Measurements from ENCODE around the gene CDHR2. TPM values are rescaled to one million over a fixed set of nuclear protein-coding genes. Genes with fewer than 3 reads are reported as not detected.

Gene CDHR2
- total and polyA plus RNA-seq, 8 donors: 0.13 to 18.7 (median 9.7) TPM

DNA sequence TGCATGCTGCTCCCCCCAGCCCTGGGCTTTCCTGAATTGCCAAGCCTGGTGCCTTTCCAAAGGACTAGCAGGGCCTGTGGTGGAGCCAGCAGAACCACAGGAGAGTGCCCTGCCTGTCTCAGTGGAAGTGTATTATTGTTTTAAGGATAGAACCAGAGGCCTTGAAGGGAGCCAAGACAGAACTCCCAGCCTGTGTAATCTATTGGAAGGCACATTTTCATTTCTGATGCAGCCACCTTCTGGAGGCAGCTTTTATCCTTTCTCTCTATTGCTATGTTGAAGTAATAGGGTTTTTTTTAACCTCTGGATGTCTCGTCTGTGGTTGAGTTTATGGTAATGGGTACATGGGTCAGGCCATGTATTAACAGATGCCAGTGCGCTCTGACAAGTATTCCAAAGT, 41.2 kb upstream of the CDHR2 start:
- Histone ChIP-seq H3K4me1 (no peaks in the 10 kb centered on the region), H3K4me3 (no peak overlapping the region), H3K36me3 (peaks cover 41 to 73% (median 73%) of the 10 kb centered on the region in 4 donors), H3K27ac (no peak overlapping the region), H3K9me3 (no peaks in the 10 kb centered on the region), H3K27me3 (no peaks in the 10 kb centered on the region)
- no peak for TF ChIP-seq EP300 (IDR thresholded peaks at IDR 0.05)
- TF ChIP-seq POLR2A (IDR thresholded peaks at IDR 0.05): no peak
- no peak for TF ChIP-seq POLR2AphosphoS5 (IDR thresholded peaks at IDR 0.05)
- TF ChIP-seq, protein P1, sequence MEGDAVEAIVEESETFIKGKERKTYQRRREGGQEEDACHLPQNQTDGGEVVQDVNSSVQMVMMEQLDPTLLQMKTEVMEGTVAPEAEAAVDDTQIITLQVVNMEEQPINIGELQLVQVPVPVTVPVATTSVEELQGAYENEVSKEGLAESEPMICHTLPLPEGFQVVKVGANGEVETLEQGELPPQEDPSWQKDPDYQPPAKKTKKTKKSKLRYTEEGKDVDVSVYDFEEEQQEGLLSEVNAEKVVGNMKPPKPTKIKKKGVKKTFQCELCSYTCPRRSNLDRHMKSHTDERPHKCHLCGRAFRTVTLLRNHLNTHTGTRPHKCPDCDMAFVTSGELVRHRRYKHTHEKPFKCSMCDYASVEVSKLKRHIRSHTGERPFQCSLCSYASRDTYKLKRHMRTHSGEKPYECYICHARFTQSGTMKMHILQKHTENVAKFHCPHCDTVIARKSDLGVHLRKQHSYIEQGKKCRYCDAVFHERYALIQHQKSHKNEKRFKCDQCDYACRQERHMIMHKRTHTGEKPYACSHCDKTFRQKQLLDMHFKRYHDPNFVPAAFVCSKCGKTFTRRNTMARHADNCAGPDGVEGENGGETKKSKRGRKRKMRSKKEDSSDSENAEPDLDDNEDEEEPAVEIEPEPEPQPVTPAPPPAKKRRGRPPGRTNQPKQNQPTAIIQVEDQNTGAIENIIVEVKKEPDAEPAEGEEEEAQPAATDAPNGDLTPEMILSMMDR (IDR thresholded peaks at IDR 0.05): no peak
- 77 to 96% (median 94%) methylated on average over 2 of the region's 2 CpGs for WGBS, 5 donors
- no peak for DNase-seq
- intact Hi-C loops (cut with DNase I; ENCODE audit: low total_unique reads): no loop called here

DNA sequence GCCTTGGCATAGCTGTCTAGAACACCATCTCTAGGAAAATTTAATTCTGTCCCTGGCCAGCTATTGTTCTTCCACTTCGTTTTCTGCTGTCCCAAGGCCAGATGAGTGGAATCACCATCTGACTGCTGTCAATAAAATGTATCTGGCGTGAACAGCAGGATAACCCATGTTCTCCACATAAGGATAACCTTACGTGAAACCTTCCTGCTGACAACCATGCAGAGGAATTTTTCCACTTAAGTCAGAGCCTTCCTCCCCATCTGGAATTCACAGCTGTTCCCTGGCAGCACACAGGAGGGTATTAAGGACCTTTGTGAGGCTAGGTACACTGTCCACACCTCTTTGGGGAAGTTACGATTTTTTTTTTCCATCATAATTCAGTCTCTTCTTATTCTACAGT, 40.5 kb upstream of the CDHR2 start:
- Histone ChIP-seq H3K4me3 (no peak overlapping the region), H3K4me1 (no peaks in the 10 kb centered on the region), H3K36me3 (peaks cover 35 to 66% (median 66%) of the 10 kb centered on the region in 4 donors), H3K9me3 (no peaks in the 10 kb centered on the region), H3K27ac (no peak overlapping the region), H3K27me3 (no peaks in the 10 kb centered on the region)
- TF ChIP-seq, protein P1 (IDR thresholded peaks at IDR 0.05): no peak
- TF ChIP-seq POLR2AphosphoS5 (IDR thresholded peaks at IDR 0.05) (no peak), EP300 (IDR thresholded peaks at IDR 0.05) (no peak), POLR2A (IDR thresholded peaks at IDR 0.05) (no peak)
- WGBS, 5 donors: 80 to 88% (median 84%) methylated on average over 4 of the region's 4 CpGs
- DNase-seq: no peak
- intact Hi-C loops (cut with DNase I; ENCODE audit: low total_unique reads): no loop called here

DNA sequence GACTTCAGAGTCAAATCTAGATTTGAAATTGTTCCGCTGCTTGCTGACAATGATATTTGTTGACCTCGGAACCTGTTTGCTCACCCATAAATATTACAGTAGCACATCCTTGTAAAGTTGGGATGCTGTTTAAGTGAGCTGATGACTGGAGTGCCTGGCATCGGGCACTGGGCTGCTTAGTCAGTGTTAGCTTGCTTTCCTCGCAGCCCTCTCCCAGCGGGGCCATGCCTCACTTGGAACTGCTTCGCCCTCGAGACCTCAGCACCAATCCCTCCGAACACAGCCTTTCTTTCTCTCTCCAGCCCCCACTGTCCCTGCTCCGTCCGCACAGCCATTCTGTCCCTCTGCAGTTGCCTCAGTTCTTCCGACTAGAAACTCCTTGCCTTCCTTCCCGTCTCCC, 35.4 kb upstream of the CDHR2 start:
- TF ChIP-seq POLR2A (IDR thresholded peaks at IDR 0.05) (no peak), EP300 (IDR thresholded peaks at IDR 0.05) (no peak), POLR2AphosphoS5 (IDR thresholded peaks at IDR 0.05) (no peak)
- TF ChIP-seq, protein P1 (IDR thresholded peaks at IDR 0.05): no peak
- whole genome bisulfite sequencing, 5 donors: 79 to 88% (median 85%) methylated on average over 12 of the region's 12 CpGs
- DNase-seq: no peak
- H3K4me1 ChIP-seq: no peaks in the 10 kb centered on the region
- no peak overlapping the region for H3K27ac ChIP-seq
- H3K27me3 ChIP-seq: no peaks in the 10 kb centered on the region
- H3K4me3 ChIP-seq: no peak overlapping the region
- intact Hi-C loops (cut with DNase I; ENCODE audit: low total_unique reads): no loop called here
- H3K36me3 ChIP-seq: peaks cover 0 to 14% (median 14%) of the 10 kb centered on the region in 4 donors
- H3K9me3 ChIP-seq: no peaks in the 10 kb centered on the region

DNA sequence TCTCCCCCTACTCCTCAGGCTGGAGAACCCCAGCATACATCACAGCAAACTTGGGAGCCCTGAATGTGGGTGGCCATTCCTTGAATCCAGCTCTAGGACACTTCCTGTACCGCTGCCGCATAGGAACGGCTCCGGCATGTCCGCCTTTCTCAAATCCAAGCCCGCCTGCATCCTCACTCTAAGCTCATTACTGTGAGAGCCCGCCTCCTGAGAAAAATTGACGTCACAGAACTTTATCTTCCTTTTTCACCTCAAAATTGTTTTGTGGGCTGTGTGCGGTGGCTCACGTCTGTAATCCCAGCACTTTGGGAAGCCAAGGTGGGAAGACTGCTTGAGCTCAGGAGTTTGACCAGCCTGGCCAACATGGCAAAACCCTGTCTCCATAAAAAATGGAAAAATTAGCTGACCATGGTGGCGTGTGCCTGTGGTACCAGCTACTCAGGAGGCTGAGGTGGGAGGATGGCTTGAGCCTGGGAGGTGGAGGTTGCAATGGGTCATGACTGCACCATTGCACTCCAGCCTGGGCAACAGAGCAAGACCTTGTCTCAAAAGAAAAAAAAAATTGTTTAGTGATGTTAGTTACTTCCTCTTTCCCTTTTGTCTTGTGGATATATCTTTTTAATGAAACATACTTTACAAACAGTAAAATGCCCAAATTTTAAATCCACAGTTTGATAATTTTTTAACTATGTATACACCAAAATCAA, 34.7 kb upstream of the CDHR2 start:
- H3K4me3 ChIP-seq: no peak overlapping the region
- no peak overlapping the region for H3K27ac ChIP-seq
- no peaks in the 10 kb centered on the region for H3K4me1 ChIP-seq
- H3K36me3 ChIP-seq: peaks cover 0 to 8% (median 8%) of the 10 kb centered on the region in 4 donors
- H3K9me3 ChIP-seq: no peaks in the 10 kb centered on the region
- no peaks in the 10 kb centered on the region for H3K27me3 ChIP-seq
- TF ChIP-seq POLR2AphosphoS5 (IDR thresholded peaks at IDR 0.05): no peak
- DNase-seq: no peak
- intact Hi-C loops (cut with DNase I; ENCODE audit: low total_unique reads): no loop called here
- WGBS, 5 donors: 71 to 81% (median 76%) methylated on average over 11 of the region's 11 CpGs

DNA sequence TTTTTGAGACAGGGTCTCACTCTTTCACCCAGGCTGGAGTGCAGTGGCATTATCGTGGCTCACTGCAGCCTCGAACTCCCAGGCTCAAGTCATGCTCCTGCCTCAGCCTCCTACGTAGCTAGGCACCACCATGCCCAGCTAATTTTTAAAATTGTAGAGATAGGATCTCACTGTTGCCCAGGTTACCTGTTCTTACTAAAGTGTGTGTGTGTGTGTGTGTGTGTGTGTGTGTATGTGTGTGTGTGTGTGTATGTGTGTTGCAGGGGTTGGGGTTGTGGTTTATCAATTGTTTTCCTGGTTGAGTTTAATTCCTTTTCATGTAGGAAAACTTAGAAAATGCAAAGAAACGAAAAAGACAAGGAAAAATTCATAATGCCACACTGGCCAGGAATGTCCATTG, 33.7 kb upstream of the CDHR2 start:
- H3K27me3 ChIP-seq: no peaks in the 10 kb centered on the region
- no peaks in the 10 kb centered on the region for H3K4me1 ChIP-seq
- no peak overlapping the region for H3K27ac ChIP-seq
- intact Hi-C loops (cut with DNase I; ENCODE audit: low total_unique reads): no loop called here
- WGBS, 5 donors: 76 to 90% (median 78%) methylated on average over 4 of the region's 4 CpGs
- no peaks in the 10 kb centered on the region for H3K9me3 ChIP-seq
- H3K4me3 ChIP-seq: no peak overlapping the region
- H3K36me3 ChIP-seq: no peaks in the 10 kb centered on the region
- DNase-seq: no peak
- TF ChIP-seq POLR2AphosphoS5 (IDR thresholded peaks at IDR 0.05) (no peak), POLR2A (IDR thresholded peaks at IDR 0.05) (no peak), EP300 (IDR thresholded peaks at IDR 0.05) (no peak)
- TF ChIP-seq, protein P1 (IDR thresholded peaks at IDR 0.05): no peak

Data from stomach (tissue), 9 donors.